GM11168 (cell line): ENCODE measurements around the gene MRPS6.

Experiments used
- in situ Hi-C: fragments of 300-500 bp; cut with MboI; formaldehyde crosslinking; loops from one replicate; pipeline ENCODE4 v1.12.0; 2022; ENCODE audit warnings: low sequenced_read_pairs; ENCODE audit not compliant: unreplicated experiment

Gene MRPS6

GRCh38 chr21:34129901-34130715 is 56.7 kb downstream of the MRPS6 start:
- in situ Hi-C loops, result no loop called here

- in situ Hi-C loops, result no loop called here
Observed at GRCh38 chr21:34130716-34130985, 57.3 kb downstream of the MRPS6 start.

- in situ Hi-C loops, result no loop called here
Observed at GRCh38 chr21:34131586-34131985, 58.2 kb downstream of the MRPS6 start.

GRCh38 chr21:34132202-34132601 is 58.8 kb downstream of the MRPS6 start:
- in situ Hi-C loops, result no loop called here

- in situ Hi-C loops, result no loop called here
Observed at GRCh38 chr21:34132926-34133325, 59.5 kb downstream of the MRPS6 start.

- in situ Hi-C loops, result no loop called here
Observed at GRCh38 chr21:34133392-34133791, 60.0 kb downstream of the MRPS6 start.

- in situ Hi-C loops, result no loop called here
Observed at GRCh38 chr21:34133802-34134201, 60.4 kb downstream of the MRPS6 start.

- in situ Hi-C loops, result no loop called here
Observed at GRCh38 chr21:34135330-34135729, 62.0 kb downstream of the MRPS6 start.

GRCh38 chr21:34141373-34141772 is 68.0 kb downstream of the MRPS6 start:
- in situ Hi-C loops, result no loop called here

GRCh38 chr21:34143685-34144182 is 70.4 kb downstream of the MRPS6 start:
- in situ Hi-C loops, result no loop called here

- in situ Hi-C loops, result no loop called here
Observed at GRCh38 chr21:34144224-34144623, 70.8 kb downstream of the MRPS6 start.

- in situ Hi-C loops, result no loop called here
Observed at GRCh38 chr21:34147792-34148418, 74.5 kb downstream of the MRPS6 start.

- in situ Hi-C loops, result no loop called here
Observed at GRCh38 chr21:34148419-34148804, 75.0 kb downstream of the MRPS6 start.

GRCh38 chr21:34148826-34149558 is 75.6 kb downstream of the MRPS6 start:
- in situ Hi-C loops, result no loop called here

GRCh38 chr21:34152500-34152899 is 79.1 kb downstream of the MRPS6 start:
- in situ Hi-C loops, result no loop called here

- in situ Hi-C loops, result no loop called here
Observed at GRCh38 chr21:34154878-34155277, 81.5 kb downstream of the MRPS6 start.

GRCh38 chr21:34156957-34157356 is 83.6 kb downstream of the MRPS6 start:
- in situ Hi-C loops, result no loop called here

- in situ Hi-C loops, result no loop called here
Observed at GRCh38 chr21:34157521-34157920, 84.1 kb downstream of the MRPS6 start.

- in situ Hi-C loops, result no loop called here
Observed at GRCh38 chr21:34158866-34159835, 85.8 kb downstream of the MRPS6 start.

- in situ Hi-C loops, result no loop called here
Observed at GRCh38 chr21:34166468-34166867, 93.1 kb downstream of the MRPS6 start.
